Loucy (cell line): ENCODE results near the gene ARHGAP6.
"Not testable (repeated sequence)": the region's sequence is repeated elsewhere in the genome, so short reads cannot be mapped to it uniquely, and the experiment has no call there.

Experiments used
- H2AFZ ChIP-seq: fragments of 200-600 bp; sonication (generic); 2 replicates; pipeline ENCODE4 v1.6.0; 2016; ENCODE audit warnings: antibody characterized with exemption, mild to moderate bottlenecking, low read length, moderate library complexity
- H3F3A ChIP-seq: fragments of 200-600 bp; 2 replicates; pipeline ENCODE4 v1.6.0; 2016; ENCODE audit warnings: antibody characterized with exemption, low read depth, mild to moderate bottlenecking
- H3K27me3 ChIP-seq: fragments of 200-600 bp; sonication (generic); 2 replicates; pipeline ENCODE4 v1.6.1; 2014; ENCODE audit warnings: low read length, mild to moderate bottlenecking; ENCODE audit not compliant: insufficient read depth, poor library complexity, severe bottlenecking
- H3K36me3 ChIP-seq: fragments of 200-600 bp; sonication (generic); 2 replicates; pipeline ENCODE4 v1.6.1; 2016; ENCODE audit warnings: low read length; ENCODE audit not compliant: insufficient read depth
- H3K4me1 ChIP-seq: fragments of 200-600 bp; sonication (generic); 2 replicates; pipeline ENCODE4 v1.5.1; 2014; ENCODE audit warnings: low read length, mild to moderate bottlenecking; ENCODE audit not compliant: insufficient read depth, poor library complexity, severe bottlenecking
- H3K4me2 ChIP-seq: fragments of 200-600 bp; sonication (generic); 2 replicates; pipeline ENCODE4 v1.6.0; 2014; ENCODE audit warnings: antibody characterized with exemption, low read length, low read depth, mild to moderate bottlenecking; ENCODE audit not compliant: poor library complexity, severe bottlenecking
- H3K4me3 ChIP-seq: fragments of 200-600 bp; sonication (generic); 2 replicates; pipeline ENCODE4 v1.5.1; 2014; ENCODE audit warnings: low read length, mild to moderate bottlenecking, mixed read lengths; ENCODE audit not compliant: poor library complexity, severe bottlenecking
- H3K79me2 ChIP-seq: fragments of 200-600 bp; sonication (generic); 2 replicates; pipeline ENCODE4 v1.6.1; 2014; ENCODE audit warnings: low read length; ENCODE audit not compliant: insufficient read depth
- H3K9ac ChIP-seq: fragments of 200-600 bp; sonication (generic); 2 replicates; pipeline ENCODE4 v1.6.0; 2014; ENCODE audit warnings: mild to moderate bottlenecking, low read depth, low read length, moderate library complexity; ENCODE audit not compliant: poor library complexity, severe bottlenecking
- H3K9me2 ChIP-seq: fragments of 200-600 bp; sonication (generic); replicated peaks from 2 replicates; pipeline ENCODE4 v1.6.1; 2016; ENCODE audit warnings: low read depth, low read length, mixed read lengths
- H3K9me3 ChIP-seq: fragments of 200-600 bp; sonication (generic); 2 replicates; pipeline ENCODE4 v1.6.1; 2014; ENCODE audit warnings: mild to moderate bottlenecking, antibody characterized with exemption, low read length, low read depth; ENCODE audit not compliant: insufficient read depth
- H4K20me1 ChIP-seq: fragments of 200-600 bp; sonication (generic); 2 replicates; pipeline ENCODE4 v1.6.0; 2014; ENCODE audit warnings: antibody characterized with exemption, low read length, mild to moderate bottlenecking; ENCODE audit not compliant: insufficient read depth, poor library complexity, severe bottlenecking
- CTCF ChIP-seq: fragments of 200-600 bp; sonication (generic); conservative IDR thresholded peaks from 2 replicates; pipeline ENCODE4 v1.5.1; 2014; ENCODE audit warnings: mild to moderate bottlenecking, antibody characterized with exemption, low read length
- EZH2phosphoT487 ChIP-seq: fragments of 200-600 bp; IDR thresholded peaks from 2 replicates; pipeline ENCODE4 v1.6.1; 2018; ENCODE audit warnings: antibody characterized with exemption, mild to moderate bottlenecking, moderate library complexity, borderline replicate concordance

ARHGAP6 gene

GRCh38 chrX:11504234-11504633 lies 161.5 kb downstream of the ARHGAP6 start:
- Histone ChIP-seq H3K27me3 (no peaks in the 10 kb centered on the region), H3K4me1 (no peaks in the 10 kb centered on the region), H3K9me2 (no peaks in the 10 kb centered on the region), H3K4me3 (no peak overlapping the region), H2AFZ (no peak overlapping the region), H3K9ac (no peak overlapping the region), H3K4me2 (no peak overlapping the region), H4K20me1 (no peaks in the 10 kb centered on the region), H3K36me3 (no peaks in the 10 kb centered on the region), H3K9me3 (no peaks in the 10 kb centered on the region), H3K79me2 (no peaks in the 10 kb centered on the region), H3F3A (no peaks in the 10 kb centered on the region)
- TF ChIP-seq CTCF = no peak
- TF ChIP-seq EZH2phosphoT487 = no peak

- H3K9me3 ChIP-seq = no peaks in the 10 kb centered on the region
- H3K4me1 ChIP-seq = no peaks in the 10 kb centered on the region
- no peaks in the 10 kb centered on the region for H4K20me1 ChIP-seq
- TF ChIP-seq EZH2phosphoT487 = no peak
- TF ChIP-seq CTCF = no peak
- no peaks in the 10 kb centered on the region for H3K27me3 ChIP-seq
- no peak overlapping the region for H3K4me3 ChIP-seq
- H3K9me2 ChIP-seq = no peaks in the 10 kb centered on the region
- no peaks in the 10 kb centered on the region for H3F3A ChIP-seq
- H3K79me2 ChIP-seq = no peaks in the 10 kb centered on the region
- H3K4me2 ChIP-seq = no peak overlapping the region
- H3K36me3 ChIP-seq = no peaks in the 10 kb centered on the region
- no peak overlapping the region for H2AFZ ChIP-seq
- H3K9ac ChIP-seq = no peak overlapping the region
Observed at GRCh38 chrX:11499076-11500044, 166.4 kb downstream of the ARHGAP6 start.

- H3K4me2 ChIP-seq, H3K27me3 ChIP-seq, H3K4me1 ChIP-seq: not testable (repeated sequence)
Observed at GRCh38 chrX:11491375-11491774, 174.3 kb downstream of the ARHGAP6 start.

More at GRCh38 chrX:11491375-11491774, 174.3 kb downstream of the ARHGAP6 start:
- not testable (repeated sequence) for H3K9ac ChIP-seq, H3K9me3 ChIP-seq, H3K79me2 ChIP-seq, H3K36me3 ChIP-seq, H2AFZ ChIP-seq, H3K4me3 ChIP-seq, H3F3A ChIP-seq, H4K20me1 ChIP-seq, H3K9me2 ChIP-seq
